Activated CD4-positive, alpha-beta T cell treated with anti-CD3 and anti-CD28 coated beads, Interleukin-2, amount 10 ng/mL, durations not matched to agents 7 days and 5 days (primary cell): ENCODE data around the gene ANTKMT. TPM values are rescaled to one million over a fixed set of nuclear protein-coding genes. Genes with fewer than 3 reads are reported as not detected.

Experiments
- CTCF ChIA-PET: fragments of 350-600 bp; sonication (Branson Sonifier 250); formaldehyde crosslinking; loops from one replicate; lab custom pipeline; 2021; ENCODE audit warnings: antibody characterized with exemption; lab: Charles Lee
- POLR2A ChIA-PET: fragments of 350-600 bp; sonication (Branson Sonifier 250); formaldehyde crosslinking; loops from one replicate; lab custom pipeline; 2021; ENCODE audit warnings: antibody characterized with exemption; lab: Charles Lee
- DNase-seq: peaks from one replicate; pipeline ENCODE4 v3.0.0-alpha.2; 2020
- H3K27ac Mint-ChIP-seq: one replicate; pipeline ENCODE4 v1.8.0; 2021; ENCODE audit warnings: mild to moderate bottlenecking, moderate library complexity, mixed read lengths
- H3K27me3 Mint-ChIP-seq: one replicate; pipeline ENCODE4 v1.8.0; 2021; ENCODE audit warnings: mixed read lengths
- H3K36me3 Mint-ChIP-seq: one replicate; pipeline ENCODE4 v1.8.0; 2021; ENCODE audit warnings: low read depth, mixed read lengths
- H3K4me1 Mint-ChIP-seq: one replicate; pipeline ENCODE4 v1.8.0; 2021; ENCODE audit warnings: mixed read lengths
- H3K4me3 Mint-ChIP-seq: one replicate; pipeline ENCODE4 v1.8.0; 2021; ENCODE audit warnings: mild to moderate bottlenecking, moderate library complexity, mixed read lengths
- H3K9me3 Mint-ChIP-seq: one replicate; pipeline ENCODE4 v1.8.0; 2021; ENCODE audit warnings: mixed read lengths
- total RNA-seq, 2 experiments: library from RNA; stranded (reverse); gene quantifications; one replicate each; pipeline ENCODE4 v1.2.3, GENCODE V29; 2021

ANTKMT gene
- total RNA-seq, 2 experiments from 2014 or later, result 5.5 to 8.7 TPM

- DNase-seq, result no peak
- CTCF ChIA-PET, result interaction anchor here (1.4 kb wide), 1 partner anchor 13 kb away, joined by 3 read pairs; no protein-coding TSS in a partner anchor
- H3K4me1 Mint-ChIP-seq, result no peaks in the 10 kb centered on the region
- POLR2A ChIA-PET, result no interaction called here
- H3K27me3 Mint-ChIP-seq, result no peaks in the 10 kb centered on the region
- H3K4me3 Mint-ChIP-seq, result no peak overlapping the region
- no peaks in the 10 kb centered on the region for H3K9me3 Mint-ChIP-seq
- no peak overlapping the region for H3K27ac Mint-ChIP-seq
- H3K36me3 Mint-ChIP-seq, result no peaks in the 10 kb centered on the region
These were observed 43.3 kb downstream of the ANTKMT start for GRCh38 chr16:764184-764750.

- Mint-ChIP-seq H3K27me3 (no peaks in the 10 kb centered on the region), H3K36me3 (no peaks in the 10 kb centered on the region), H3K9me3 (no peaks in the 10 kb centered on the region), H3K4me1 (no peaks in the 10 kb centered on the region), H3K4me3 (no peak overlapping the region), H3K27ac (no peak overlapping the region)
- DNase-seq, result no peak
- CTCF ChIA-PET, result no interaction called here
- POLR2A ChIA-PET, result no interaction called here
These were observed 44.0 kb downstream of the ANTKMT start for GRCh38 chr16:764848-765487.

GRCh38 chr16:765488-765865 lies 44.5 kb downstream of the ANTKMT start:
- DNase-seq, result no peak
- ChIA-PET CTCF (interaction anchor here (1.4 kb wide), 1 partner anchor 19 kb away, joined by 5 read pairs; no protein-coding TSS in a partner anchor), POLR2A (no interaction called here)
- H3K27ac Mint-ChIP-seq, result no peak overlapping the region
- no peaks in the 10 kb centered on the region for H3K27me3 Mint-ChIP-seq
- no peaks in the 10 kb centered on the region for H3K36me3 Mint-ChIP-seq
- no peaks in the 10 kb centered on the region for H3K4me1 Mint-ChIP-seq
- no peaks in the 10 kb centered on the region for H3K9me3 Mint-ChIP-seq
- no peak overlapping the region for H3K4me3 Mint-ChIP-seq

GRCh38 chr16:766008-766819 lies 45.3 kb downstream of the ANTKMT start:
- no peaks in the 10 kb centered on the region for H3K4me1 Mint-ChIP-seq
- no peaks in the 10 kb centered on the region for H3K36me3 Mint-ChIP-seq
- H3K27ac Mint-ChIP-seq, result no peak overlapping the region
- no peaks in the 10 kb centered on the region for H3K27me3 Mint-ChIP-seq
- H3K4me3 Mint-ChIP-seq, result no peak overlapping the region
- ChIA-PET POLR2A (no interaction called here), CTCF (interaction anchor here (1.1 to 1.4 kb wide), 2 partner anchors 10 to 18 kb away, joined by 3 to 5 read pairs; no protein-coding TSS in a partner anchor)
- DNase-seq, result no peak
- no peaks in the 10 kb centered on the region for H3K9me3 Mint-ChIP-seq

- no peak overlapping the region for H3K4me3 Mint-ChIP-seq
- ChIA-PET CTCF (interaction anchor here (1.1 to 1.4 kb wide), 2 partner anchors 9 to 17 kb away, joined by 3 to 5 read pairs; no protein-coding TSS in a partner anchor), POLR2A (no interaction called here)
- DNase-seq, result no peak
- no peaks in the 10 kb centered on the region for H3K4me1 Mint-ChIP-seq
- no peaks in the 10 kb centered on the region for H3K9me3 Mint-ChIP-seq
- no peaks in the 10 kb centered on the region for H3K27me3 Mint-ChIP-seq
- H3K36me3 Mint-ChIP-seq, result no peaks in the 10 kb centered on the region
- no peak overlapping the region for H3K27ac Mint-ChIP-seq
These were observed 46.1 kb downstream of the ANTKMT start for GRCh38 chr16:766820-767640.

GRCh38 chr16:767743-768235 lies 46.8 kb downstream of the ANTKMT start:
- ChIA-PET CTCF (no interaction called here), POLR2A (no interaction called here)
- H3K4me1 Mint-ChIP-seq, result no peaks in the 10 kb centered on the region
- H3K4me3 Mint-ChIP-seq, result no peak overlapping the region
- H3K27me3 Mint-ChIP-seq, result no peaks in the 10 kb centered on the region
- H3K36me3 Mint-ChIP-seq, result no peaks in the 10 kb centered on the region
- no peaks in the 10 kb centered on the region for H3K9me3 Mint-ChIP-seq
- H3K27ac Mint-ChIP-seq, result no peak overlapping the region
- DNase-seq, result no peak

- POLR2A ChIA-PET, result no interaction called here
- no peak for DNase-seq
- Mint-ChIP-seq H3K9me3 (no peaks in the 10 kb centered on the region), H3K4me3 (no peak overlapping the region), H3K27ac (no peak overlapping the region), H3K4me1 (no peaks in the 10 kb centered on the region), H3K36me3 (no peaks in the 10 kb centered on the region), H3K27me3 (no peaks in the 10 kb centered on the region)
- CTCF ChIA-PET, result no interaction called here
These were observed 47.5 kb downstream of the ANTKMT start for GRCh38 chr16:768428-768827.

GRCh38 chr16:769184-769784 lies 48.3 kb downstream of the ANTKMT start:
- H3K4me3 Mint-ChIP-seq, result no peak overlapping the region
- H3K36me3 Mint-ChIP-seq, result no peaks in the 10 kb centered on the region
- ChIA-PET POLR2A (no interaction called here), CTCF (no interaction called here)
- no peak for DNase-seq
- no peaks in the 10 kb centered on the region for H3K9me3 Mint-ChIP-seq
- H3K27me3 Mint-ChIP-seq, result no peaks in the 10 kb centered on the region
- no peaks in the 10 kb centered on the region for H3K4me1 Mint-ChIP-seq
- no peak overlapping the region for H3K27ac Mint-ChIP-seq

GRCh38 chr16:769934-770333 lies 49.0 kb downstream of the ANTKMT start:
- CTCF ChIA-PET, result no interaction called here

GRCh38 chr16:770411-770810 lies 49.5 kb downstream of the ANTKMT start:
- POLR2A ChIA-PET, result no interaction called here

More at GRCh38 chr16:769934-770333, 49.0 kb downstream of the ANTKMT start:
- Mint-ChIP-seq H3K4me1 (no peaks in the 10 kb centered on the region), H3K27ac (no peak overlapping the region), H3K36me3 (no peaks in the 10 kb centered on the region), H3K27me3 (no peaks in the 10 kb centered on the region), H3K4me3 (no peak overlapping the region), H3K9me3 (no peaks in the 10 kb centered on the region)
- DNase-seq, result no peak
- POLR2A ChIA-PET, result no interaction called here

More at GRCh38 chr16:770411-770810, 49.5 kb downstream of the ANTKMT start:
- Mint-ChIP-seq H3K4me1 (no peaks in the 10 kb centered on the region), H3K4me3 (no peak overlapping the region), H3K36me3 (no peaks in the 10 kb centered on the region), H3K27ac (no peak overlapping the region), H3K9me3 (no peaks in the 10 kb centered on the region), H3K27me3 (no peaks in the 10 kb centered on the region)
- CTCF ChIA-PET, result no interaction called here
- DNase-seq, result no peak
